Choroid plexus epithelial cell (primary cell): ENCODE data around the gene NR5A2.
A peak's percentile ranks its signal among the peaks of the same experiment; 100 is the strongest.

ENCODE experiments used
- DNase-seq: peaks from one replicate; pipeline ENCODE4 v3.0.0-alpha.2; 2010; ENCODE audit warnings: low read depth
- H3K4me3 ChIP-seq: 2 replicates; pipeline ENCODE4 v1.5.1; 2011; ENCODE audit warnings: low read depth, mild to moderate bottlenecking, control low read depth, low read length, moderate library complexity
- TF ChIP-seq, protein P1 (sequence below): conservative IDR thresholded peaks from 2 replicates; pipeline ENCODE4 v1.5.1; 2011; ENCODE audit warnings: low read depth, mild to moderate bottlenecking, control low read depth, inconsistent platforms, low read length, moderate library complexity

NR5A2 gene

DNA sequence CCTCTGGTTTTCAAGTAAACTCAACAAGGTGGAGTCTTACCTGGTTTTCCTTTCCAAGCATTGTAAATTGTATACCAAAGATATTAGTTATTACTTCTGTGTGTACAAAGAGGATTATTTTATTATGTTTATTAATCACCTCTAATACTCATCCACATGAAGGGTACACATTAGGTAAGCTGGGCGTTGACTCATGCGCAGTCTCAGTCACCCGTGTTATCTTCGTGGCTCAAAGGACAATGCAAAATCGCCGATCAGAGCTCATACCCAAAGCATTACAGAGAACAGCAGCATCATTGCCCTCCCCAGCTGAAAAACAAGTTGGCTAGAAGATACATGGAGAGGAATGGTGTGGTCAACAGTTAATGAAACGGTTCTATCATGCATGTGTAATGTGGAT is 148.7 kb downstream of the NR5A2 start:
- TF ChIP-seq, protein P1, sequence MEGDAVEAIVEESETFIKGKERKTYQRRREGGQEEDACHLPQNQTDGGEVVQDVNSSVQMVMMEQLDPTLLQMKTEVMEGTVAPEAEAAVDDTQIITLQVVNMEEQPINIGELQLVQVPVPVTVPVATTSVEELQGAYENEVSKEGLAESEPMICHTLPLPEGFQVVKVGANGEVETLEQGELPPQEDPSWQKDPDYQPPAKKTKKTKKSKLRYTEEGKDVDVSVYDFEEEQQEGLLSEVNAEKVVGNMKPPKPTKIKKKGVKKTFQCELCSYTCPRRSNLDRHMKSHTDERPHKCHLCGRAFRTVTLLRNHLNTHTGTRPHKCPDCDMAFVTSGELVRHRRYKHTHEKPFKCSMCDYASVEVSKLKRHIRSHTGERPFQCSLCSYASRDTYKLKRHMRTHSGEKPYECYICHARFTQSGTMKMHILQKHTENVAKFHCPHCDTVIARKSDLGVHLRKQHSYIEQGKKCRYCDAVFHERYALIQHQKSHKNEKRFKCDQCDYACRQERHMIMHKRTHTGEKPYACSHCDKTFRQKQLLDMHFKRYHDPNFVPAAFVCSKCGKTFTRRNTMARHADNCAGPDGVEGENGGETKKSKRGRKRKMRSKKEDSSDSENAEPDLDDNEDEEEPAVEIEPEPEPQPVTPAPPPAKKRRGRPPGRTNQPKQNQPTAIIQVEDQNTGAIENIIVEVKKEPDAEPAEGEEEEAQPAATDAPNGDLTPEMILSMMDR = no peak
- no peak for DNase-seq
- H3K4me3 ChIP-seq = no peak overlapping the region

DNA sequence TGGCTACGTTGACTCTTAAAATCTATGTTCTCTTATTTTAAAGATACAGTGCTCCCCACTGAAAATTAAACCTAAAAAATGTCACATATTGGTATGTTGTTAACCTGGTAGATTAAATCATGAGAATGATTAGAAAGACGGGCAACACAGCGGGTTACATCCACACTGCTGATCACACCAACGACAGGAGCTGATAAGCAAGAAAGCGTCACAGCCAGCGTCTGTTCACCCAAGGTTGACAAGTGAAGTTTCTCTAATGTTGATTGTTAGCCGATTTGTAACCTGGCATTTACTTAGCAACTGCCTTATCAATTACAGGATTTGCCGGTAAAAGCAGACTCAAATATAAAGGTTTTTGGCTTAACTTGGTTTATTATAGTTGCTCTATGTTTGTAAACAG is 149.3 kb downstream of the NR5A2 start:
- no peak overlapping the region for H3K4me3 ChIP-seq
- TF ChIP-seq, protein P1 = no peak
- DNase-seq = no peak

DNA sequence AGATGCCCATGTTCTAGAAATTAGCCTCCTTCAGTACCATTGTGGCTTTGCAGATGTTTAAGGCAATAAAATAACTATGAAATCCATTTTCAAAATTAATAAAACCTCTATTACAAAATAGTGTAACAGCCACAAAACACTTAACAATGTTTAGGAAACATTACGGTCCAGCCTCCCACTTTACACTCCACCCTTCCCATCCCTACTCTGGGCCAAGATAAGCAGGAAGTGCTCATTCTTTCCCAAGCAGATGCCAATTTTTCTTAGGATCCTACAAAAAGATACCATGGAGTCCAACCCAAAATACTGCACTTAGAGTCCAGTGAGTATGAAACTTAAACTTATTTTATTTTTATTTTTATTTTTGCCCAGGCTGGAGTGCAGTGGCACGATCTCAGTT is 150.8 kb downstream of the NR5A2 start:
- TF ChIP-seq, protein P1 = no peak
- no peak overlapping the region for H3K4me3 ChIP-seq
- no peak for DNase-seq

DNA sequence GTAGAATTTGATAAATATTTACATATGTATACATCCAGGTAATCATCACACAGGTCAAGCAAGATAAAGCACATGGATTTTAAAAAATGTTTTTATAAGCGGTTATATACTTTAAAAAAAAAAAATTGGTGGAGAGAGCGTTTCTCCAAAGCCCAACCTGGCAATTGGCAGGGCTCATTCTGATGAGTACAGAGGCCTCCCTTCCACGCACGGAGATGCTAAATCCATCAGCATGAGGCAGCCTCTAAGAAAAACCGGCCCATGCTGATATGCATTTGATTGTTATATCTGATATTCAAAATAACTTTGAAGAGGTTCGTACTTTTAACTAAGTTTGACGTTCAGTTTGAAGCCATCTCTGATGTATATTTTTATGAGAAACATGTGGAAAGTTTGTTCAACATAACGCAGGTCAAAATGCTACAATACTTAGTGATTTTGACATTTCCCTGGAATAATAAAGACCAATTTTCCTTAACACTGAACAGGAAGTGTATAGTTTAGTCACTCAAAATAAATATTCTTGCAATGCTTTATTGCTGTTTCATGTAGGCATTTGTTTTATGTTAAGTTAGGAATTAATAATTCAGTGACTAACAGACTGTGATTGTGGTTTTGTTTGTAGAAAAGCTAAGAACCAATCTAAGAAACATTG is 151.7 kb downstream of the NR5A2 start:
- DNase-seq = peak; percentile 16
- H3K4me3 ChIP-seq = no peak overlapping the region
- TF ChIP-seq, protein P1 = no peak

DNA sequence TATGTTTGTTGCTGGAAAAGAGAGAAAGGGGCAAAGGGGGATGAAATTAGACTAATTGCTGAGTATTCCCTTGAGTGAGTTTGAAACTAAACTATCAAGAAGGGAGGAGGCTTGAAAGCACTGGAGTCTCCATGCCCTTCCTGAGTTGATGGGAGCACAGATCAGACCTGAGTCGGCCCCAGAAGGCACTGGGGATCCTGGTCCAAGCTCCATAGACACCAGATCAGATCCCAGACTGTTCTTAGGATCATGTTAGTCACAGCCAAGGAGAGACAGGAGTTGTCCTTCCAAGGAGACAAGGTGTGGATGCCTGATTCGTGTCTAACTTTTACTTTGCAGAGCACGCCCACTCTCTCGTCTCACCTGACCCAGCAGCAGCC is 152.3 kb downstream of the NR5A2 start:
- no peak overlapping the region for H3K4me3 ChIP-seq
- TF ChIP-seq, protein P1 = no peak
- DNase-seq = no peak

DNA sequence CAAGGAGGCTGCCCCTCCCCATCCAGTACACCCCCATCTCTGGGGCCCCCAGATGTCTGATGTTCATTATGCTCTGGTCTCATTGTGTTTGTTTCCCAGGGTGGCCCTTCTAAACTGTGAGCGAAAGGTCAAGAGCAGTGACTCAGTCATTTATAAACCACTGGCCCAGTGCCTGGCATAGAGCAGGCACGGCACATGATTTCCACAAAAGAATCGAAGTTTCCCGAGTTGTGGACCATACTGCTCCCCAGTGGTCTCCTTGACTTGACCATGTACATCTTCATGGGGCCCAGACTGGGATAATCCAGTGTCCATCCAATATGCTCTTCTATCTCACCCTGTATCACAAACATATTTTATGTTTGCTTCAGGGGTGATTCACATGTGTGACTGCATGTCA is 153.3 kb downstream of the NR5A2 start:
- DNase-seq = peak; percentile 17
- TF ChIP-seq, protein P1 = no peak
- no peak overlapping the region for H3K4me3 ChIP-seq

DNA sequence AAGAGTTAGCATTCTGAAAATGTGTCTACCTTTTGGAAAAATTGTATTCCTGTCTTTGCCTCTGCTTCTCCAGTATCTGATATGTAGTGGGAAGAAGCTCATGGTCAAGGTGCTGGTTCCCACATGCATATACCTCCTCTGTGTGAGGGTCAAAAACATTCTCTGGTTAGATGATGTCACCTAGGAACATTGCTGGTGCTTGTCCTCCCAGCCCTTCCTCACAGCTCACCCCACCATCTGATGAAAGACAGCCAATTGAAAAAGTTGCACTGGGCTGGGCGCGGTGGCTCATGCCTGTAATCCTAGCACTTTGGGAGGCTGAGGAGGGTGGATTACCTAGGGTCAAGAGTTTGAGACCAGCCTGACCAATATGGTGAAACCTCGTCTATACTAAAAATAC is 154.4 kb downstream of the NR5A2 start:
- TF ChIP-seq, protein P1 = no peak
- no peak overlapping the region for H3K4me3 ChIP-seq
- no peak for DNase-seq
